Trophoblast cell (in vitro differentiated cells and primary cell): ENCODE results near the gene ATG7.
A peak's percentile ranks its signal among the peaks of the same experiment; 100 is the strongest.

ENCODE experiments used
- DNase-seq, 2 donors: peaks; one replicate each; pipeline ENCODE4 v3.0.0-alpha.2; 2016
- H2AFZ ChIP-seq: 2 replicates; pipeline ENCODE4 v1.6.1; 2013; ENCODE audit warnings: low read length, moderate library complexity, mild to moderate bottlenecking; ENCODE audit not compliant: insufficient read depth, poor library complexity
- H2AK5ac ChIP-seq: 2 replicates; pipeline ENCODE4 v1.6.1; 2013; ENCODE audit warnings: mild to moderate bottlenecking, low read length
- H2BK120ac ChIP-seq: 2 replicates; pipeline ENCODE4 v1.6.1; 2013; ENCODE audit warnings: low read length, mild to moderate bottlenecking, moderate library complexity; ENCODE audit not compliant: insufficient read depth, poor library complexity
- H2BK12ac ChIP-seq: 2 replicates; pipeline ENCODE4 v1.6.1; 2013; ENCODE audit warnings: mild to moderate bottlenecking, low read length, moderate library complexity
- H2BK5ac ChIP-seq: 2 replicates; pipeline ENCODE4 v1.6.1; 2013; ENCODE audit warnings: low read length, low read depth, moderate library complexity, mild to moderate bottlenecking; ENCODE audit not compliant: poor library complexity
- H3K14ac ChIP-seq: 2 replicates; pipeline ENCODE4 v1.6.1; 2013; ENCODE audit warnings: mild to moderate bottlenecking, low read length
- H3K18ac ChIP-seq: 2 replicates; pipeline ENCODE4 v1.6.1; 2013; ENCODE audit warnings: mild to moderate bottlenecking, low read length
- H3K23ac ChIP-seq: 2 replicates; pipeline ENCODE4 v1.6.1; 2013; ENCODE audit warnings: low read length
- H3K27ac ChIP-seq: 2 replicates; pipeline ENCODE4 v1.5.1; 2013; ENCODE audit warnings: low read depth, mild to moderate bottlenecking, inconsistent platforms, low read length, moderate library complexity
- H3K27me3 ChIP-seq: 2 replicates; pipeline ENCODE4 v1.6.1; 2013; ENCODE audit warnings: inconsistent platforms, mild to moderate bottlenecking, low read length, moderate library complexity; ENCODE audit not compliant: insufficient read depth
- H3K36me3 ChIP-seq, 2 experiments: 1 replicate in 1 of 2; 2 replicates in 1 of 2; pipeline ENCODE4 v1.6.1; 2013; ENCODE audit warnings: low read length in 2 of 2, mild to moderate bottlenecking in 2 of 2, moderate library complexity in 1 of 2; ENCODE audit not compliant: insufficient read depth in 2 of 2, control insufficient read depth in 1 of 2
- H3K4ac ChIP-seq: 2 replicates; pipeline ENCODE4 v1.6.1; 2013; ENCODE audit warnings: low read depth, mild to moderate bottlenecking, low read length, moderate library complexity
- H3K4me1 ChIP-seq, 2 experiments: 1 replicate in 1 of 2; 2 replicates in 1 of 2; pipeline ENCODE4 v1.6.1; 2013; ENCODE audit warnings: low read length in 2 of 2, mild to moderate bottlenecking in 2 of 2, moderate library complexity in 1 of 2; ENCODE audit not compliant: insufficient read depth in 2 of 2, control insufficient read depth in 1 of 2
- H3K4me2 ChIP-seq: 2 replicates; pipeline ENCODE4 v1.6.1; 2013; ENCODE audit warnings: inconsistent platforms, mild to moderate bottlenecking, low read length, moderate library complexity
- H3K4me3 ChIP-seq: 2 replicates; pipeline ENCODE4 v1.5.1; 2013; ENCODE audit warnings: mild to moderate bottlenecking, low read depth, low read length, inconsistent platforms
- H3K79me1 ChIP-seq: one replicate; pipeline ENCODE4 v1.6.1; 2013; ENCODE audit warnings: low read length
- H3K79me2 ChIP-seq: 2 replicates; pipeline ENCODE4 v1.6.1; 2013; ENCODE audit warnings: low read length, mild to moderate bottlenecking; ENCODE audit not compliant: control insufficient read depth, insufficient read depth, poor library complexity
- H3K9ac ChIP-seq: 2 replicates; pipeline ENCODE4 v1.6.1; 2013; ENCODE audit warnings: mild to moderate bottlenecking, low read length
- H3K9me3 ChIP-seq: 2 replicates; pipeline ENCODE4 v1.6.1; 2013; ENCODE audit warnings: low read depth, mild to moderate bottlenecking, control low read depth, inconsistent platforms, low read length; ENCODE audit not compliant: insufficient read depth
- H4K12ac ChIP-seq: 2 replicates; pipeline ENCODE4 v1.6.1; 2013; ENCODE audit warnings: low read depth, mild to moderate bottlenecking, low read length, moderate library complexity
- H4K8ac ChIP-seq: 2 replicates; pipeline ENCODE4 v1.6.1; 2013; ENCODE audit warnings: low read depth, mild to moderate bottlenecking, low read length, moderate library complexity
- H4K91ac ChIP-seq: one replicate; pipeline ENCODE4 v1.6.1; 2013; ENCODE audit warnings: low read depth, mild to moderate bottlenecking, low read length, moderate library complexity
- WGBS: extraction: QIAGEN DNeasy Blood & Tissue Kit; methylation state at CpG from one replicate; pipeline ENCODE4 v1.1.7; 2013; ENCODE audit warnings: missing lambda C conversion rate; ENCODE audit not compliant: insufficient read length, insufficient coverage; ENCODE audit errors: extremely low coverage; 5-methylcytosine and 5-hydroxymethylcytosine counted together

ATG7 gene

GRCh38 chr3:11379238-11379823 lies 107.1 kb downstream of the ATG7 start:
- Histone ChIP-seq H3K9me3 (no peaks in the 10 kb centered on the region), H3K36me3 (peaks cover 0 to 3% of the 10 kb centered on the region in 2 experiments), H3K4me1 (no peaks in the 10 kb centered on the region), H3K23ac (no peak overlapping the region), H2AK5ac (no peak overlapping the region), H3K27ac (no peak overlapping the region), H3K4ac (no peak overlapping the region), H4K12ac (no peak overlapping the region), H2BK12ac (no peak overlapping the region), H4K8ac (no peak overlapping the region), H3K79me2 (no peaks in the 10 kb centered on the region), H3K9ac (no peak overlapping the region), H3K79me1 (no peaks in the 10 kb centered on the region), H3K14ac (no peak overlapping the region), H3K4me2 (no peak overlapping the region), H2BK120ac (no peak overlapping the region), H3K18ac (no peak overlapping the region), H2BK5ac (no peak overlapping the region), H4K91ac (no peak overlapping the region), H2AFZ (no peak overlapping the region), H3K27me3 (no peaks in the 10 kb centered on the region), H3K4me3 (no peak overlapping the region)
- WGBS: no CpG with 5 or more reads among the region's 2 CpGs
- DNase-seq: peak; percentile 2 to 81

DNA sequence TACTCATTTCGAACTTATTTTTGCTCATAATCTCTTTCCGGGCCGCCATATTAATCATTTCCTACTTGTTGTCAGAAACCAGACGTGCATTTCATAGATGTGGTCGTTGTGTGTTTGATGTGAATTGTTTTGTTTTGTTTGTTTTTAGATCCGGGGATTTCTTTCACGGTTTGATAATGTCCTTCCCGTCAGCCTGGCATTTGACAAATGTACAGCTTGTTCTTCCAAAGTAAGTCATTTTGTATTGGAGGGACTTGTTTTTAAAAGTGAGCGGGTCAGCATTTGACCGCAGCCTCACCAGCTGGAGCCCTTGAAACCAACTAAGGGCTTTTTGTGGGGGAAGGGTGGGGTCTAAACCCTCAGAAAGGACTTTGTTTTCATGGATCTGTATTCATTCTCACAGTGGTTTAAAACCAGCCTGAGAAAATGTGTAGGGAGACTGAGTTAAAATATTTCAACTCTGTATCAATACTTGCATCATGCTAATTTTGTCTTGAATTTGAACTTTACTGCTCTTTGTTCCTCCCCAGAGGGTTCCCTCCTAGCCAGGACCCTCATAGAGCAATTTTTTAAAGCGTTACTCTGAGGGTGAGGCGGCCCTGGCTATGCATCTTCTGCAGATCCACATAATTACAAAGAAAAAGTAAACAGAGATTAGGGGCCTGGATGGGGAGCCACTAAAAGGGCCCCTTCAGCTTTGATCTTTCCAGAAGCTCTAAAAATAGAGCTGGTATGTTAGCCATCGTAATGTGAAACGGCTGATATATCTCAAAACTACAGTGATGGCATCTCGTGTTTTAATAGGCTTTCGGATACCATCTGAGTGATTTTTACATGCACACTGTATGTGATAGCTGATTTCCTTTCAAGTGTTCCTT lies 107.9 kb downstream of the ATG7 start:
- Histone ChIP-seq H2AFZ (no peak overlapping the region), H3K79me1 (no peaks in the 10 kb centered on the region), H2BK5ac (no peak overlapping the region), H3K4me2 (no peak overlapping the region), H3K27ac (no peak overlapping the region), H3K36me3 (peaks cover 0 to 1% of the 10 kb centered on the region in 2 experiments), H3K18ac (no peak overlapping the region), H2BK12ac (no peak overlapping the region), H4K91ac (no peak overlapping the region), H4K12ac (no peak overlapping the region), H2AK5ac (no peak overlapping the region), H3K4me3 (no peak overlapping the region), H3K14ac (no peak overlapping the region), H3K9ac (no peak overlapping the region), H3K4ac (no peak overlapping the region), H3K23ac (no peak overlapping the region), H2BK120ac (no peak overlapping the region), H3K27me3 (no peaks in the 10 kb centered on the region), H4K8ac (no peak overlapping the region), H3K9me3 (no peaks in the 10 kb centered on the region), H3K4me1 (no peaks in the 10 kb centered on the region), H3K79me2 (no peaks in the 10 kb centered on the region)
- DNase-seq: no peak
- 100% methylated on average over 1 of the region's 16 CpGs for WGBS

- no peak for DNase-seq
Measured at GRCh38 chr3:11381141-11381540, 108.9 kb downstream of the ATG7 start.

DNA sequence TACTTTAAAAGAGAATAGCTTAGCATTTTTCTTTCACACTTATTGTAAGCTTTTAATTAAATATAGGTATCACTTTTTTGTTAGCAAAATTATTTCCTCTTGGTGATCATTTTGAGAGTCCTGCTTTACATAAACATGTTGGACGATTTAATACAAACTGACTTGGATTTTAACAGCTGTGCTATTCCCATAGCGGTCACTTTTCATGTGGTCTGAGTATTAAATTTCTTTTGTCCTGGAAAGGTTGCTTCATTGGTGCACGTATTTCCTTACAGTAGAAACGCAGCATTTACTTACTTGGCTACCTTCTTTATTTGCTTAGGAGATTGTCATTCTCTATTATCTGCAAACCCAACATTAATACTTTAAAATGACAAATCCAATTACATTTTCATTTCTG lies 109.4 kb downstream of the ATG7 start:
- H3K36me3 ChIP-seq: peaks cover 0 to 1% of the 10 kb centered on the region in 2 experiments
- no peaks in the 10 kb centered on the region for H3K79me2 ChIP-seq
- DNase-seq: no peak
- no peak overlapping the region for H3K23ac ChIP-seq
- no peak overlapping the region for H3K14ac ChIP-seq
- H2BK12ac ChIP-seq: no peak overlapping the region
- no peaks in the 10 kb centered on the region for H3K27me3 ChIP-seq
- no peak overlapping the region for H3K4me2 ChIP-seq
- H4K12ac ChIP-seq: no peak overlapping the region
- WGBS: no CpG with 5 or more reads among the region's 4 CpGs
- no peaks in the 10 kb centered on the region for H3K79me1 ChIP-seq
- H3K4me3 ChIP-seq: no peak overlapping the region
- H3K9me3 ChIP-seq: no peaks in the 10 kb centered on the region
- no peak overlapping the region for H4K8ac ChIP-seq
- H2BK5ac ChIP-seq: no peak overlapping the region
- H3K4me1 ChIP-seq: no peaks in the 10 kb centered on the region
- H4K91ac ChIP-seq: no peak overlapping the region
- H2AFZ ChIP-seq: no peak overlapping the region
- H3K18ac ChIP-seq: no peak overlapping the region
- H2AK5ac ChIP-seq: no peak overlapping the region
- H3K4ac ChIP-seq: no peak overlapping the region
- no peak overlapping the region for H3K27ac ChIP-seq
- no peak overlapping the region for H3K9ac ChIP-seq
- no peak overlapping the region for H2BK120ac ChIP-seq

More at GRCh38 chr3:11381141-11381540, 108.9 kb downstream of the ATG7 start:
- Histone ChIP-seq H3K23ac (no peak overlapping the region), H3K9me3 (no peaks in the 10 kb centered on the region), H3K79me1 (no peaks in the 10 kb centered on the region), H3K9ac (no peak overlapping the region), H3K79me2 (no peaks in the 10 kb centered on the region), H2AFZ (no peak overlapping the region), H3K4me1 (no peaks in the 10 kb centered on the region), H2BK12ac (no peak overlapping the region), H2AK5ac (no peak overlapping the region), H3K18ac (no peak overlapping the region), H2BK5ac (no peak overlapping the region), H3K4me3 (no peak overlapping the region), H2BK120ac (no peak overlapping the region), H4K12ac (no peak overlapping the region), H3K36me3 (peaks cover 0 to 1% of the 10 kb centered on the region in 2 experiments), H4K91ac (no peak overlapping the region), H3K14ac (no peak overlapping the region), H3K27ac (no peak overlapping the region), H4K8ac (no peak overlapping the region), H3K4me2 (no peak overlapping the region), H3K27me3 (no peaks in the 10 kb centered on the region), H3K4ac (no peak overlapping the region)
